Measurements from ENCODE around the gene GLT8D1. TPM values are rescaled to one million over a fixed set of nuclear protein-coding genes. Genes with fewer than 3 reads are reported as not detected.
"Not testable (repeated sequence)": the region's sequence is repeated elsewhere in the genome, so short reads cannot be mapped to it uniquely, and the experiment has no call there.

Gene GLT8D1
- polyA plus RNA-seq, 4 donors: 13.0 to 47.6 (median 26.3) TPM

DNA sequence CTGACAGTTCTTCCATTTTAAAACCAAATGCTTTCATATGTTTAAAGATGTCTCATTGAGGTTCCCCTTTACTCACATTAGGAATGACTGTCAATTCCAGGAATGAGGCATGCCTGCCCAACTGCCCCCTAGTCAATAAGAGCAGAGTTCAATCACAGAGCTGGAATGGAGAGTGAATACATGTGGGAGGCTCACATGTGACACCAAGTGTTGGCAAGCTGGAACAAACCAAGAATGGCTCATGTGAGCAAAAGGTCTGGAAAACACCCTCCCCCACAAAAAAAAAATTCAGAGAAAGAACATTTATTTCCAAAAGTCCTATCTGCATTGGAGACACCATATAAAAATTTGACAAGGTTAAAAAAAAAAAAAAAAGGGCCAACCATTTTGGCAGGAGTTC is 23.6 kb downstream of the GLT8D1 start:
- FAIRE-seq: no peak
- no peaks in the 10 kb centered on the region for H3K27me3 ChIP-seq (ENCODE audit: control insufficient read depth in 3 of 3, insufficient read depth in 3 of 3, low read length in 3 of 3)
- peaks cover 2 to 25% (median 6%) of the 10 kb centered on the region in 3 donors for H3K4me1 ChIP-seq (ENCODE audit: control insufficient read depth in 3 of 3, insufficient read depth in 2 of 3, low read depth in 1 of 3, low read length in 2 of 3)
- H3K9me3 ChIP-seq (ENCODE audit: control insufficient read depth in 2 of 2, insufficient read depth in 1 of 2, low read depth in 1 of 2, low read length in 1 of 2): no peaks in the 10 kb centered on the region
- peak; percentile 44 to 67 for DNase-seq
- no peak overlapping the region for H3K4me3 ChIP-seq (ENCODE audit: low read depth in 1 of 3, low read length in 3 of 3)
- H3K36me3 ChIP-seq (ENCODE audit: control insufficient read depth in 3 of 3, insufficient read depth in 2 of 3, low read depth in 1 of 3, low read length in 3 of 3): peaks cover 8 to 26% (median 15%) of the 10 kb centered on the region in 3 donors
- H3K27ac ChIP-seq (ENCODE audit: low read depth in 1 of 3, low read length in 2 of 3): peak overlapping the region in 1 of 3 donors; percentile 19

DNA sequence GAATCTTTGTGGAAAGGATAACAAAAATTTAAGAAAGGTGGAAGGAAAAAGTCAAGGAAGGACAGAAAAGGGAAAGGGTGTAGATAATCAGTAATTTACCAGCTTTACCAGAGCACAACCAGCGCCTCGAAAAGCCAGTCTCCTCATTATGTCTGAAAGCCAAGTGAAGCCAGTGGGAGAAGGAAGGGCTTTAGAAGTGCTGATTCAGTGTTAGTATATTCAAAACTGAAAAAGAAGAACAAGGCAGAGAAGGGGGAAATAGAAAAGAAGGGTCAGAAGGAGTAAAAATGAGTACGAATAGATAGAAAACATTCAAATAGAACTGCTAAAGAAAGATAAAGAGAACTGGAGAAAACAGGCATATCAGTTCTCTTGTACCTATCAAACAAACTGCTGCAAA is 24.0 kb downstream of the GLT8D1 start:
- Histone ChIP-seq H3K27me3 (ENCODE audit: control insufficient read depth in 3 of 3, insufficient read depth in 3 of 3, low read length in 3 of 3) (no peaks in the 10 kb centered on the region), H3K9me3 (ENCODE audit: control insufficient read depth in 2 of 2, insufficient read depth in 1 of 2, low read depth in 1 of 2, low read length in 1 of 2) (no peaks in the 10 kb centered on the region), H3K36me3 (ENCODE audit: control insufficient read depth in 3 of 3, insufficient read depth in 2 of 3, low read depth in 1 of 3, low read length in 3 of 3) (peaks cover 11 to 26% (median 19%) of the 10 kb centered on the region in 3 donors), H3K4me3 (ENCODE audit: low read depth in 1 of 3, low read length in 3 of 3) (no peak overlapping the region), H3K27ac (ENCODE audit: low read depth in 1 of 3, low read length in 2 of 3) (peak overlapping the region in 1 of 3 donors; percentile 19), H3K4me1 (ENCODE audit: control insufficient read depth in 3 of 3, insufficient read depth in 2 of 3, low read depth in 1 of 3, low read length in 2 of 3) (peaks cover 0 to 25% (median 6%) of the 10 kb centered on the region in 3 donors)
- no peak for FAIRE-seq
- 60 to 65% (median 64%) methylated on average over 3 of the region's 3 CpGs for WGBS, 3 donors
- DNase-seq: no peak

- DNase-seq: no peak
- peak overlapping the region in 1 of 3 donors; percentile 32 for H3K27ac ChIP-seq (ENCODE audit: low read depth in 1 of 3, low read length in 2 of 3)
- peaks cover 11 to 28% (median 25%) of the 10 kb centered on the region in 3 donors for H3K36me3 ChIP-seq (ENCODE audit: control insufficient read depth in 3 of 3, insufficient read depth in 2 of 3, low read depth in 1 of 3, low read length in 3 of 3)
- peak overlapping the region in 1 of 3 donors; percentile 18 for H3K4me3 ChIP-seq (ENCODE audit: low read depth in 1 of 3, low read length in 3 of 3)
- peaks cover 0 to 25% (median 6%) of the 10 kb centered on the region in 3 donors for H3K4me1 ChIP-seq (ENCODE audit: control insufficient read depth in 3 of 3, insufficient read depth in 2 of 3, low read depth in 1 of 3, low read length in 2 of 3)
- no peaks in the 10 kb centered on the region for H3K9me3 ChIP-seq (ENCODE audit: control insufficient read depth in 2 of 2, insufficient read depth in 1 of 2, low read depth in 1 of 2, low read length in 1 of 2)
- H3K27me3 ChIP-seq (ENCODE audit: control insufficient read depth in 3 of 3, insufficient read depth in 3 of 3, low read length in 3 of 3): no peaks in the 10 kb centered on the region
- FAIRE-seq: no peak
- 14 to 54% (median 14%) methylated on average over 1 of the region's 1 CpG for WGBS, 3 donors
Measured at GRCh38 chr3:52679811-52680210, 25.8 kb downstream of the GLT8D1 start.

DNA sequence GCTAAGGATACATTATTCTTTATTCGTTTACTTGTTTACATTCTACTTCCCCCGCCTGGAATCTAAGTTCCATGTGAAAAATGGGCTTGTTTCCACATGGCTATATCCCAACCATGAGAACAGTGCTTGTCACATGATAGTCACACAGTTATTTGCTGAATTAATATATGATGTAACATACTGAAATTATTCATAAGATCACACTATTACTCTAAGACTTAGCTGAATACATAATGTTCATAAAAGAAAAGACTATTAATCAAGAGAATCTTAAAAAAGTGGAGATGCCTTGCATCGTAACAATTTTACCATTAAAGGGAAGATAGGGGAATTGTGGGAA is 26.4 kb downstream of the GLT8D1 start:
- Histone ChIP-seq H3K9me3 (ENCODE audit: control insufficient read depth in 2 of 2, insufficient read depth in 1 of 2, low read depth in 1 of 2, low read length in 1 of 2) (no peaks in the 10 kb centered on the region), H3K4me3 (ENCODE audit: low read depth in 1 of 3, low read length in 3 of 3) (no peak overlapping the region), H3K27ac (ENCODE audit: low read depth in 1 of 3, low read length in 2 of 3) (no peak overlapping the region), H3K4me1 (ENCODE audit: control insufficient read depth in 3 of 3, insufficient read depth in 2 of 3, low read depth in 1 of 3, low read length in 2 of 3) (peaks cover 0 to 21% (median 6%) of the 10 kb centered on the region in 3 donors), H3K27me3 (ENCODE audit: control insufficient read depth in 3 of 3, insufficient read depth in 3 of 3, low read length in 3 of 3) (no peaks in the 10 kb centered on the region), H3K36me3 (ENCODE audit: control insufficient read depth in 3 of 3, insufficient read depth in 2 of 3, low read depth in 1 of 3, low read length in 3 of 3) (peaks cover 13 to 32% (median 25%) of the 10 kb centered on the region in 3 donors)
- WGBS, 3 donors: 74 to 87% (median 83%) methylated on average over 3 of the region's 3 CpGs
- FAIRE-seq (no peak), DNase-seq (no peak)

DNA sequence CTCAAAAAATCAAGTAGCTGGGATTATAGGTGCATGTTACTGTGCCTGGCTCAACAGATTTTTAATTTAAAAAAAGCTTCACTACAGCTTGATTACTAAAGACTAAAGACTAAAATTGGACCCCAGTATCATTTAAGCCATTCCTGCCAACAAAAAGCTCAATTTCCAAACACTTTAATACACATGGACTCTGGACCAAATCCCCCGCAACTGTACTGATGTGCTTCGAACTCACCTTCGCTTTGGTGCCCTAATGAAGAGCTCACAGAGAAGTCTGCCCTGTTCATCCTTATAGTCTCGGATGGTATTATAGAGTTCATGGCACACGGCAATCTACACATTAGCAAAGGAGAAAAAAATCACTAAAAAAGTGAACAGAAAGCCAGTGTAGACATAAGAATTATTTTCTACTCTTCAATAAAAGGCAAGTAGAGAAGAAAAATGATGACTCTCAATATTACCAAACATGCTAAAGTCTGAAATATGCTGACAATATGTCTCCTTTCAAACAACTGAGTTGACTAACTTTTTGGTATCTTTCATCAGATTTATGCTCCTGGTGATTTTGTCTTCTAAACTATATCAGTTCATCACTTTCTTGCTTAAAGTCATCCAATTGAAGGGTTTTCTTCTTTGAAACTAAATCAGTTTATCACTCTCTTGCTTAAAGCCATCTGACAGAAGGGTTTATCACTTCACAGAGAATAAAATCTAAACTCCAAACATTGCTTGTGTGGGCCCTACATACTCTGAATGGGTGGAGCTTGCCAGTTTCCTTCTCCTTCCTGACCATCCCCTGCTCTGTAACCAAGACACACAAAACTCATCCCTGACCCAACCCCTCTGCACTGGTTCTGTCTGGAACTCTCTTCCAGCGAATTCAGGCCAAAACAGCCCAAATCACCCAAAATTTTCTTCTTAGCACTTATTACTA is 27.1 kb downstream of the GLT8D1 start:
- 94 to 95% (median 95%) methylated on average over 6 of the region's 6 CpGs for WGBS, 3 donors
- H3K4me1 ChIP-seq (ENCODE audit: control insufficient read depth in 3 of 3, insufficient read depth in 2 of 3, low read depth in 1 of 3, low read length in 2 of 3): peaks cover 0 to 20% (median 6%) of the 10 kb centered on the region in 3 donors
- H3K27ac ChIP-seq (ENCODE audit: low read depth in 1 of 3, low read length in 2 of 3): no peak overlapping the region
- no peaks in the 10 kb centered on the region for H3K27me3 ChIP-seq (ENCODE audit: control insufficient read depth in 3 of 3, insufficient read depth in 3 of 3, low read length in 3 of 3)
- peaks cover 13 to 34% (median 25%) of the 10 kb centered on the region in 3 donors for H3K36me3 ChIP-seq (ENCODE audit: control insufficient read depth in 3 of 3, insufficient read depth in 2 of 3, low read depth in 1 of 3, low read length in 3 of 3)
- no peak for FAIRE-seq
- no peak for DNase-seq
- H3K4me3 ChIP-seq (ENCODE audit: low read depth in 1 of 3, low read length in 3 of 3): no peak overlapping the region
- no peaks in the 10 kb centered on the region for H3K9me3 ChIP-seq (ENCODE audit: control insufficient read depth in 2 of 2, insufficient read depth in 1 of 2, low read depth in 1 of 2, low read length in 1 of 2)

DNA sequence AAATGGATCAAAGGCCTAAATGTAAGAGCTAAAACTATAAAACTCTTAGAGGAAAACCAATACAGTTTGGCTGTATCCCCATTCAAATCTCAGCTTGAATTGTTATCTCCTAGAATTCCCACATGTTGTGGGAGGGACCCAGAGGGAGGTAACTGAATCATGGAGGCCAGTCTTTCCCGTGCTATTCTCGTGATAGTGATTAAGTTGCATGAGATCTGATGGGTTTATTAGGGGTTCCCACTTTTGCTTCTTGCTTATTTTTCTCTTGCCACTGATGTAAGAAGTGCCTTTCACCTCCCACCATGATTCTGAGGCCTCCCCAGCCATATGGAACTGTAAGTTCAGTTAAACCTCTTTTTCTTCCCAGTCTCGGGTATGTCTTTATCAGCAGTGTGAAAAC is 29.4 kb downstream of the GLT8D1 start:
- DNase-seq; H3K4me1 ChIP-seq (ENCODE audit: control insufficient read depth in 3 of 3, insufficient read depth in 2 of 3, low read depth in 1 of 3, low read length in 2 of 3); H3K9me3 ChIP-seq (ENCODE audit: control insufficient read depth in 2 of 2, insufficient read depth in 1 of 2, low read depth in 1 of 2, low read length in 1 of 2); H3K27ac ChIP-seq (ENCODE audit: low read depth in 1 of 3, low read length in 2 of 3); FAIRE-seq; H3K27me3 ChIP-seq (ENCODE audit: control insufficient read depth in 3 of 3, insufficient read depth in 3 of 3, low read length in 3 of 3); H3K4me3 ChIP-seq (ENCODE audit: low read depth in 1 of 3, low read length in 3 of 3): not testable (repeated sequence)
- peaks cover 16 to 44% (median 25%) of the 10 kb centered on the region in 3 donors for H3K36me3 ChIP-seq (ENCODE audit: control insufficient read depth in 3 of 3, insufficient read depth in 2 of 3, low read depth in 1 of 3, low read length in 3 of 3)
- WGBS, 3 donors: 80 to 90% (median 84%) methylated on average over 3 of the region's 3 CpGs

GRCh38 chr3:52671676-52672075 is 33.9 kb downstream of the GLT8D1 start:
- WGBS, 3 donors: 56 to 62% (median 60%) methylated on average over 1 of the region's 1 CpG
- Histone ChIP-seq H3K27me3 (ENCODE audit: control insufficient read depth in 3 of 3, insufficient read depth in 3 of 3, low read length in 3 of 3) (no peaks in the 10 kb centered on the region), H3K27ac (ENCODE audit: low read depth in 1 of 3, low read length in 2 of 3) (no peak overlapping the region), H3K9me3 (ENCODE audit: control insufficient read depth in 2 of 2, insufficient read depth in 1 of 2, low read depth in 1 of 2, low read length in 1 of 2) (no peaks in the 10 kb centered on the region), H3K4me3 (ENCODE audit: low read depth in 1 of 3, low read length in 3 of 3) (no peak overlapping the region), H3K4me1 (ENCODE audit: control insufficient read depth in 3 of 3, insufficient read depth in 2 of 3, low read depth in 1 of 3, low read length in 2 of 3) (no peaks in the 10 kb centered on the region), H3K36me3 (ENCODE audit: control insufficient read depth in 3 of 3, insufficient read depth in 2 of 3, low read depth in 1 of 3, low read length in 3 of 3) (peaks cover 6 to 36% (median 6%) of the 10 kb centered on the region in 3 donors)
- FAIRE-seq: no peak
- no peak for DNase-seq

GRCh38 chr3:52670621-52671521 is 34.7 kb downstream of the GLT8D1 start:
- DNase-seq: peak in 1 of 2 donors; percentile 13
- WGBS, 3 donors: 66 to 86% (median 71%) methylated on average over 9 of the region's 9 CpGs
- no peaks in the 10 kb centered on the region for H3K27me3 ChIP-seq (ENCODE audit: control insufficient read depth in 3 of 3, insufficient read depth in 3 of 3, low read length in 3 of 3)
- no peak overlapping the region for H3K4me3 ChIP-seq (ENCODE audit: low read depth in 1 of 3, low read length in 3 of 3)
- H3K9me3 ChIP-seq (ENCODE audit: control insufficient read depth in 2 of 2, insufficient read depth in 1 of 2, low read depth in 1 of 2, low read length in 1 of 2): no peaks in the 10 kb centered on the region
- peaks cover 2 to 42% (median 6%) of the 10 kb centered on the region in 3 donors for H3K36me3 ChIP-seq (ENCODE audit: control insufficient read depth in 3 of 3, insufficient read depth in 2 of 3, low read depth in 1 of 3, low read length in 3 of 3)
- no peaks in the 10 kb centered on the region for H3K4me1 ChIP-seq (ENCODE audit: control insufficient read depth in 3 of 3, insufficient read depth in 2 of 3, low read depth in 1 of 3, low read length in 2 of 3)
- no peak for FAIRE-seq
- peak overlapping the region in 1 of 3 donors; percentile 71 for H3K27ac ChIP-seq (ENCODE audit: low read depth in 1 of 3, low read length in 2 of 3)
